ENCODE results near the gene PCED1B. TPM values are rescaled to one million over a fixed set of nuclear protein-coding genes. Genes with fewer than 3 reads are reported as not detected.

The PCED1B gene
- total RNA-seq = 1.7 and 2.6 TPM in 2 replicates

GRCh38 chr12:47079468-47079980, at the start of gene PCED1B, which contains the start of gene AMIGO2:
PCED1B (plus strand) TSS chr12:47079621; CDS start chr12:47235064, 155,443 bp downstream.
AMIGO2 (minus strand) TSS chr12:47079959; CDS start chr12:47079002, 957 bp downstream.

Other genes starting within 250 kb of the PCED1B start
- gene AMIGO2, start 338 bp downstream of the PCED1B start, total RNA-seq = 31.8 and 95.7 TPM in 2 replicates

Data from nasal cavity respiratory epithelium epithelial cell of viscerocranial mucosa (primary cell).